RWPE1 (cell line): Measurements from ENCODE around the gene INPP5A.

ENCODE experiments used
- CTCF ChIA-PET: fragments of 350-600 bp; sonication (Branson Sonifier 250); formaldehyde crosslinking; extraction: SDS; loops from one replicate; lab custom pipeline; 2021; lab: Yijun Ruan, JAX
- POLR2A ChIA-PET: fragments of 400-600 bp; formaldehyde crosslinking; extraction: SDS; loops from one replicate; lab custom pipeline; 2020; ENCODE audit warnings: antibody characterized with exemption; ENCODE audit not compliant: low non-redundant PET; lab: Yijun Ruan, JAX
- DNase-seq: peaks from one replicate; pipeline ENCODE4 v3.0.0; 2012; ENCODE audit warnings: low spot score
- H3K27ac ChIP-seq: fragments of 450-650 bp; 2 replicates; pipeline ENCODE4 v1.5.1; 2017
- CTCF ChIP-seq: fragments of 450-650 bp; conservative IDR thresholded peaks from 2 replicates; pipeline ENCODE4 v1.5.1; 2017; ENCODE audit warnings: low read depth, mild to moderate bottlenecking

INPP5A gene

GRCh38 chr10:132536241-132536876 is 1.2 kb upstream of the INPP5A start:
- POLR2A ChIA-PET = no interaction called here
- CTCF ChIA-PET = interaction anchor here (0.6 to 1.1 kb wide), 2 partner anchors 18 to 77 kb away, joined by 3 to 5 read pairs; no protein-coding TSS in a partner anchor
- no peak for DNase-seq
- peak overlapping the region; percentile 78 for H3K27ac ChIP-seq
- no peak for TF ChIP-seq CTCF

GRCh38 chr10:132536877-132537683 is 507 bp upstream of the INPP5A start:
- TF ChIP-seq CTCF = peak; percentile 43
- ChIA-PET CTCF (interaction anchor here (1.1 kb wide), 1 partner anchor 78 kb away, joined by 5 read pairs; no protein-coding TSS in a partner anchor), POLR2A (no interaction called here)
- DNase-seq = peak; percentile 98
- peak overlapping the region; percentile 78 for H3K27ac ChIP-seq

- POLR2A ChIA-PET = no interaction called here
- H3K27ac ChIP-seq = peak overlapping the region; percentile 78
- DNase-seq = no peak
- no peak for TF ChIP-seq CTCF
- CTCF ChIA-PET = interaction anchor here (0.6 kb wide), 1 partner anchor 70 kb away, joined by 3 read pairs; no protein-coding TSS in a partner anchor
Observed at GRCh38 chr10:132538031-132538789, 623 bp downstream of the INPP5A start.

GRCh38 chr10:132538790-132539421 is 1.3 kb downstream of the INPP5A start:
- POLR2A ChIA-PET = interaction anchor here (0.6 kb wide), 1 partner anchor 88 kb away, joined by 3 read pairs; no protein-coding TSS in a partner anchor
- no peak for DNase-seq

DNA sequence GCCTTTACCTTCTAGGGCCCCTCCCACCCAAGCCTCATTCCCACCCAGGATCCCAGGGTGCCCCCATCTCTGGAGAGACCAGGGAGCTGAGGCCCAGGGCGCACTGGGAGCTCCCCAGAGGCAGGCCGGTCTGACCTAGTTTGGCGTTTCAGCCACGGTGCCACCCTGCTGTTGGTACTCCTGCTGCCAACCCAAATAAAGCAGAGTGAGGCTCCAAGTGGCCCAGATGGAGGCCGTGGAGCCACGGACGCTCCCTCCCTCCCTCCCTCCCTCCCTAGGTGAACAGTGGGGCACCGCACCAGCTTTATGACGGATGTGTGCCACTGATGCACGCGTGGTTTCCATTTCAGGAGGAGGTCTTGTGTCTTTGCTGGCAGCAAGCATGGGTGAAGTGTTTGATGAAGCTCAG is 1.8 kb downstream of the INPP5A start:
- no peak for TF ChIP-seq CTCF
- H3K27ac ChIP-seq = peak overlapping the region; percentile 78
- ChIA-PET CTCF (interaction anchor here (0.5 kb wide), 1 partner anchor 39 kb away, joined by 3 read pairs; no protein-coding TSS in a partner anchor), POLR2A (interaction anchor here (0.6 kb wide), 1 partner anchor 88 kb away, joined by 3 read pairs; no protein-coding TSS in a partner anchor)
- DNase-seq = no peak

More at GRCh38 chr10:132538790-132539421, 1.3 kb downstream of the INPP5A start:
- H3K27ac ChIP-seq = peak overlapping the region; percentile 78
- CTCF ChIA-PET = interaction anchor here (0.6 kb wide), 1 partner anchor 70 kb away, joined by 3 read pairs; no protein-coding TSS in a partner anchor
- TF ChIP-seq CTCF = no peak
